Sigmoid colon (tissue), 7 donors: Measurements from ENCODE around the gene RHBDL3. TPM values are rescaled to one million over a fixed set of nuclear protein-coding genes. Genes with fewer than 3 reads are reported as not detected.

ENCODE experiments used
- DNase-seq: peaks from one replicate; pipeline ENCODE4 v3.0.0-alpha.2; 2019
- H3K27ac ChIP-seq, 4 donors: fragments of 200-600 bp; sonication (generic); one replicate each; pipeline ENCODE4 v1.5.1; 2016 to 2019; ENCODE audit warnings: mild to moderate bottlenecking in 1 of 4
- H3K27me3 ChIP-seq, 3 donors: fragments of 200-600 bp; sonication (generic); one replicate each; pipeline ENCODE4 v1.5.1; 2019; ENCODE audit warnings: mild to moderate bottlenecking in 1 of 3
- H3K36me3 ChIP-seq, 4 donors: fragments of 200-600 bp; sonication (generic); one replicate each; pipeline ENCODE4 v1.5.1; 2016 to 2019
- H3K4me1 ChIP-seq, 4 donors: fragments of 200-600 bp; sonication (generic); one replicate each; pipeline ENCODE4 v1.5.1; 2017 to 2019
- H3K4me3 ChIP-seq, 4 donors: fragments of 200-600 bp; sonication (generic); one replicate each; pipeline ENCODE4 v1.5.1; 2017 to 2019; ENCODE audit warnings: mild to moderate bottlenecking in 2 of 4, moderate library complexity in 1 of 4
- H3K9me3 ChIP-seq, 4 donors: fragments of 200-600 bp in 3 of 4; sonication (generic) in 3 of 4; one replicate each; pipeline versions ENCODE4 v1.5.1 to v1.6.1; 2013 to 2019
- EP300 ChIP-seq, 4 donors: sonication (generic); formaldehyde crosslinking; IDR thresholded peaks; one replicate each; pipeline ENCODE4 v1.6.1; 2017; ENCODE audit warnings: antibody characterized with exemption in 4 of 4
- POLR2A ChIP-seq, 2 donors: fragments of 450-650 bp; IDR thresholded peaks; one replicate each; pipeline ENCODE4 v1.6.1; 2016; ENCODE audit warnings: antibody characterized with exemption in 2 of 2, mild to moderate bottlenecking in 2 of 2, moderate library complexity in 2 of 2
- POLR2AphosphoS5 ChIP-seq, 4 donors: sonication (generic); formaldehyde crosslinking; IDR thresholded peaks; one replicate each; pipeline ENCODE4 v1.6.1; 2017; ENCODE audit warnings: antibody characterized with exemption in 4 of 4
- WGBS, 2 donors: extraction: QIAGEN DNeasy Blood & Tissue Kit; methylation state at CpG; one replicate each; pipeline ENCODE4 v1.1.7; 2013; 5-methylcytosine and 5-hydroxymethylcytosine counted together
- intact Hi-C: fragments of 100-400 bp; cut with DNase I; formaldehyde crosslinking; loops from one replicate; pipeline ENCODE4 v1.15.1; 2023
- polyA plus RNA-seq, 3 donors: library from polyadenylated mRNA; stranded (reverse); fragments of 200-250 nt; gene quantifications; one replicate each; pipeline ENCODE4 v1.2.3, GENCODE V29; 2013
- total RNA-seq, 4 donors: library from RNA; depleted of rRNA; stranded (reverse); fragments of >200 nt; gene quantifications; one replicate each; pipeline ENCODE4 v1.1.0, GENCODE V29; 2016
- TF ChIP-seq, protein P1 (sequence below), 4 experiments: fragments of 450-650 bp in 3 of 4; fragments of 200-600 bp in 1 of 4; IDR thresholded peaks; one replicate each; pipeline ENCODE4 v1.5.1; 2016 to 2019; ENCODE audit warnings: antibody characterized with exemption in 4 of 4, mild to moderate bottlenecking in 3 of 4, moderate library complexity in 2 of 4
- donor health status: healthy with polysubstance abuse.
- donor health status: Bipolar disorder and iron deficiency.
- donor health status: healthy.

The RHBDL3 gene
- total and polyA plus RNA-seq, 7 donors: 0.23 to 0.83 (median 0.61) TPM; not detected in 1

DNA sequence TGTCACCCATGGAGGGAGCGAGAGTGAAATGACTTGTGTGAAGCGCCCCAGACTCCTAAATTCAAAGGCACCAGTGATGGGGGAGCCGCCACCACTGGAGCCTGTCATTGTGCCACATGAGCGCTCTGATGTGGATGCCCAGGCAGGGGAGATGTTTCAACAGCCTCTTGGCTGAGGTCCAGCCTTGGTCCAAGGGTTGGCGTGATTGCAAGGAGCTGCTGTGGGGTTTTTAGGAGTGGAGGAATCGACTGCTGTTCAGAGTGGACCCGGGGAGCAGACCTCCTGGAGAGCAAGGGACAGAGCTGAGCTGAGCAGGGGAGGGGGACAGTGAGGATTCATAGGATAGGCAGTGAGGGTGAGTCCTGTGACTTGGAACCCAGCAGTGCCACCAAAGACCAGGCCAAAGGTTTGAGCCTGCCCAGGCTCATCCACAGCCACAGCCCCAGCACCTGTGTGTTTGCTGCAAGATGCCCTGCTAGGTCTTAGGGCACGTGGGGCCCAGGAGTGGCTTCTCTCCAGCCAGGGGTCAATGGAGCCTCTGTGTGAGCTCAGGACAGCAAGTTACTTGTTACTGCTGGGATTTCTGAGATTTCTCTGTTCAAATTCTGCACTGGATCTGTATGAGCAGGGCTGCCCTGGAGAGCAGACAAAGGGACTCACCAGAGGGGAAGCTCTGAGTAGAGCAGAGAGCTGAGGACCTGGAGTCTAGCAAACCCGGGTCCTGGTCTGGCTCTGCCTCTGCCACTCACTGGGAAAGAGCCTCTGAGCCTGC, 20.3 kb downstream of the RHBDL3 start:
- WGBS, 2 donors: 77 to 80% methylated on average over 9 of the region's 9 CpGs

DNA sequence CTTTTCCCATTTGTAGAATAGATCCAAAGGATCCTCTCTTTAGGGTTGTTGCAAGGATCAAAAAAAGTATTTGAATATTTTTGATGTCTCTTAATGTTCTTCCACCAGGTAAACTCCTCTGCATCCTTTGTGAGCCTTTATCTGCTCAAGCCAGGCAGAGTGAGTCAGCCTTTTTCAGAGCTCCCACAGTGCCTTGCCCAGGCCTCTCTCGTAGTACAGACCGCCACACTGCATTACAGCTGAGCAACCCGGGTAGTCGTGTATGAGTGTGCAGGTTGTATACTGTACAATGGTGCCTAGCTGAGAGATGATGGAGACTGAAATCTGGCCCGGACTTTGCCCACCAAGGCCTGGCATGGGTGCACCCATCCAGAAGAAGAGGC, 20.9 kb downstream of the RHBDL3 start:
- no peaks in the 10 kb centered on the region for H3K36me3 ChIP-seq
- H3K4me1 ChIP-seq: no peaks in the 10 kb centered on the region
- TF ChIP-seq POLR2A (IDR thresholded peaks at IDR 0.05) (no peak), EP300 (IDR thresholded peaks at IDR 0.05) (no peak), POLR2AphosphoS5 (IDR thresholded peaks at IDR 0.05) (no peak)
- TF ChIP-seq, protein P1, sequence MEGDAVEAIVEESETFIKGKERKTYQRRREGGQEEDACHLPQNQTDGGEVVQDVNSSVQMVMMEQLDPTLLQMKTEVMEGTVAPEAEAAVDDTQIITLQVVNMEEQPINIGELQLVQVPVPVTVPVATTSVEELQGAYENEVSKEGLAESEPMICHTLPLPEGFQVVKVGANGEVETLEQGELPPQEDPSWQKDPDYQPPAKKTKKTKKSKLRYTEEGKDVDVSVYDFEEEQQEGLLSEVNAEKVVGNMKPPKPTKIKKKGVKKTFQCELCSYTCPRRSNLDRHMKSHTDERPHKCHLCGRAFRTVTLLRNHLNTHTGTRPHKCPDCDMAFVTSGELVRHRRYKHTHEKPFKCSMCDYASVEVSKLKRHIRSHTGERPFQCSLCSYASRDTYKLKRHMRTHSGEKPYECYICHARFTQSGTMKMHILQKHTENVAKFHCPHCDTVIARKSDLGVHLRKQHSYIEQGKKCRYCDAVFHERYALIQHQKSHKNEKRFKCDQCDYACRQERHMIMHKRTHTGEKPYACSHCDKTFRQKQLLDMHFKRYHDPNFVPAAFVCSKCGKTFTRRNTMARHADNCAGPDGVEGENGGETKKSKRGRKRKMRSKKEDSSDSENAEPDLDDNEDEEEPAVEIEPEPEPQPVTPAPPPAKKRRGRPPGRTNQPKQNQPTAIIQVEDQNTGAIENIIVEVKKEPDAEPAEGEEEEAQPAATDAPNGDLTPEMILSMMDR (IDR thresholded peaks at IDR 0.05): no peak
- H3K27me3 ChIP-seq: peaks cover 0 to 4% (median 0%) of the 10 kb centered on the region in 3 donors
- no peak for DNase-seq
- H3K9me3 ChIP-seq: no peaks in the 10 kb centered on the region
- H3K27ac ChIP-seq: no peak overlapping the region
- WGBS, 2 donors: 71 to 80% methylated on average over 5 of the region's 5 CpGs
- intact Hi-C loops: no loop called here
- H3K4me3 ChIP-seq: no peak overlapping the region

More for the DNA sequence above, 20.3 kb downstream of the RHBDL3 start:
- Histone ChIP-seq H3K4me1 (peaks cover 0 to 4% (median 0%) of the 10 kb centered on the region in 4 donors), H3K36me3 (no peaks in the 10 kb centered on the region), H3K4me3 (no peak overlapping the region), H3K27me3 (peaks cover 0 to 4% (median 0%) of the 10 kb centered on the region in 3 donors), H3K27ac (no peak overlapping the region), H3K9me3 (no peaks in the 10 kb centered on the region)
- DNase-seq: no peak
- intact Hi-C loops: no loop called here
- TF ChIP-seq, protein P1 (IDR thresholded peaks at IDR 0.05): no peak
- no peak for TF ChIP-seq POLR2A (IDR thresholded peaks at IDR 0.05)
- TF ChIP-seq EP300 (IDR thresholded peaks at IDR 0.05): no peak
- no peak for TF ChIP-seq POLR2AphosphoS5 (IDR thresholded peaks at IDR 0.05)

DNA sequence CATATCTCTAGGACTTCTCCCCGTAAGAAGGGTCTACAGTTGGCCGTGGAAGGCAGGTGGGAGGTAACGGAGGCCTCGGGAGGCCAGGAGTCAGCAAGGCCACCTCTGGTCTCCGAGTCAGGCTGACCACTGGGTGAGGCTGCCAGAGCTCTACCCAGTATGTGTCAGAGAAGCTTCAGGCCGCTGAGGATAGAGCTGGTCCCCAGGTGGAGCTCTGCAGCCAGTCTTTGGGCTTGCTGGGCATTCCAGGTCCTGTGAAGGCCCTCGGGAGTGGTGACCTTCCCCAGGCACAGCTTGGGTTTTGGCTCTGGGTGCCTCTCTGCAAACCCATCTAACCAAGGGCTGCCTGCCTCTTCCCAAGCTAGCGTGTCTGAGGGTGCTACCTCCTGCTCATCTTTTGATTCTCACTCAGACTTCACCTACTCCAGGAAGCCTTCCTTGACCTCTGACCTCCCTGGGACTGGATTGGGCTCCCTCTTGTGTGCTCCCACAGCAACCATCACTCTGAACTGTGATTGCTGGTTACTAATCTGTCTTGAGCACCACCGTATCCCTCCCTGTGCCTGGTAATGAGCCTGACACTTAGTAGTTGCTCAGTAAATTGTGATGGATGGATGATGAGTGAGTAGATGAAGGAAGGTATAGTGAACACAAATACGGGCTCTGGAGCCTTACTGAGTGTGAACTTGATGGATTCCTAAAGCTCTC, 22.3 kb downstream of the RHBDL3 start:
- intact Hi-C loops: no loop called here
- no peak for DNase-seq
- TF ChIP-seq POLR2AphosphoS5 (IDR thresholded peaks at IDR 0.05) (no peak), POLR2A (IDR thresholded peaks at IDR 0.05) (no peak), EP300 (IDR thresholded peaks at IDR 0.05) (no peak)
- TF ChIP-seq, protein P1 (IDR thresholded peaks at IDR 0.05): no peak
- WGBS, 2 donors: 91% methylated on average over 10 of the region's 10 CpGs
- H3K4me3 ChIP-seq: no peak overlapping the region
- no peaks in the 10 kb centered on the region for H3K36me3 ChIP-seq
- peaks cover 0 to 4% (median 0%) of the 10 kb centered on the region in 3 donors for H3K27me3 ChIP-seq
- no peaks in the 10 kb centered on the region for H3K9me3 ChIP-seq
- no peak overlapping the region for H3K27ac ChIP-seq
- H3K4me1 ChIP-seq: no peaks in the 10 kb centered on the region

DNA sequence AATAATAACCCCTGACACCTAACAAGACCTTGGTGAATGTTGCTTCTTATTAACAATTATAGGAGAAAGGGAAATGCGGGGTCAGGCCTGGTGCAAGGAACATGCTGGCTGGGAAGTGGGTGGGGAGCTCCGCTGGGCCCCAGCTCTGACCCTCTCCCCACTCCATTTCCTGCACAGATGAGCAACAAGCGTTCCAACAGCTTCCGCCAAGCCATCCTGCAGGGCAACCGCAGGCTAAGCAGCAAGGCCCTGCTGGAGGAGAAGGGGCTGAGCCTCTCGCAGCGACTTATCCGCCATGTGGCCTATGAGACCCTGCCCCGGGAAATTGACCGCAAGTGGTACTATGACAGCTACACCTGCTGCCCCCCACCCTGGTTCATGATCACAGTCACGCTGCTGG, 23.0 kb downstream of the RHBDL3 start:
- WGBS, 2 donors: 45 to 87% methylated on average over 11 of the region's 11 CpGs
- H3K4me1 ChIP-seq: no peaks in the 10 kb centered on the region
- H3K9me3 ChIP-seq: no peaks in the 10 kb centered on the region
- H3K4me3 ChIP-seq: no peak overlapping the region
- H3K27ac ChIP-seq: no peak overlapping the region
- peaks cover 0 to 4% (median 0%) of the 10 kb centered on the region in 3 donors for H3K27me3 ChIP-seq
- TF ChIP-seq, protein P1 (IDR thresholded peaks at IDR 0.05): no peak
- TF ChIP-seq POLR2AphosphoS5 (IDR thresholded peaks at IDR 0.05): no peak
- TF ChIP-seq POLR2A (IDR thresholded peaks at IDR 0.05): no peak
- TF ChIP-seq EP300 (IDR thresholded peaks at IDR 0.05): no peak
- H3K36me3 ChIP-seq: no peaks in the 10 kb centered on the region
- intact Hi-C loops: no loop called here
- DNase-seq: no peak
